22Rv1 (cell line): ENCODE measurements around the gene ADAMTS20.
A peak's percentile ranks its signal among the peaks of the same experiment; 100 is the strongest.

Source experiments
- H3K27ac ChIP-seq: fragments of 450-650 bp; 2 replicates; pipeline ENCODE4 v1.5.1; 2017
- ZFX ChIP-seq: fragments of 450-650 bp; IDR thresholded peaks from 2 replicates; pipeline ENCODE4 v1.6.1; 2017; ENCODE audit warnings: antibody characterized with exemption, borderline replicate concordance
- TF ChIP-seq, protein P1 (sequence below): fragments of 450-650 bp; IDR thresholded peaks from 2 replicates; pipeline ENCODE4 v1.5.1; 2017; ENCODE audit warnings: mild to moderate bottlenecking

ADAMTS20 gene

DNA sequence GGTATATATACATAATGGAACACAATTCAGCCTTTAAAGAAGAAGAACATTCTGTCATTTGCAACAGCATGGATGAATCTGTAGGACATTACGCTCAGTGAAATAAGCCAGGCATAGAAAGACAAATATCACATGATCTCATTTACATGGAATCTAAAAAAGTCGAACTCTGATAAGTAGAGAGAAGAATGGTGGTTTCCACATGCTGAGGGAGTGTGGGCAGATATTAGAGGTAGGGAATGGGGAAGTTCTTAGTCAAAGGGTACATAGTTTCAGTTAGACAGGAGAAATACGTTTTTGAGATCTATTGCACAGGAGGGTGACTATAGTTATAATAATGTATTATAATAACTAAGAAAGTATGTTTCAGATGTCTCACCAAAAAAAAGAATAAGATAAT lies 71.4 kb downstream of the ADAMTS20 start:
- TF ChIP-seq, protein P1, sequence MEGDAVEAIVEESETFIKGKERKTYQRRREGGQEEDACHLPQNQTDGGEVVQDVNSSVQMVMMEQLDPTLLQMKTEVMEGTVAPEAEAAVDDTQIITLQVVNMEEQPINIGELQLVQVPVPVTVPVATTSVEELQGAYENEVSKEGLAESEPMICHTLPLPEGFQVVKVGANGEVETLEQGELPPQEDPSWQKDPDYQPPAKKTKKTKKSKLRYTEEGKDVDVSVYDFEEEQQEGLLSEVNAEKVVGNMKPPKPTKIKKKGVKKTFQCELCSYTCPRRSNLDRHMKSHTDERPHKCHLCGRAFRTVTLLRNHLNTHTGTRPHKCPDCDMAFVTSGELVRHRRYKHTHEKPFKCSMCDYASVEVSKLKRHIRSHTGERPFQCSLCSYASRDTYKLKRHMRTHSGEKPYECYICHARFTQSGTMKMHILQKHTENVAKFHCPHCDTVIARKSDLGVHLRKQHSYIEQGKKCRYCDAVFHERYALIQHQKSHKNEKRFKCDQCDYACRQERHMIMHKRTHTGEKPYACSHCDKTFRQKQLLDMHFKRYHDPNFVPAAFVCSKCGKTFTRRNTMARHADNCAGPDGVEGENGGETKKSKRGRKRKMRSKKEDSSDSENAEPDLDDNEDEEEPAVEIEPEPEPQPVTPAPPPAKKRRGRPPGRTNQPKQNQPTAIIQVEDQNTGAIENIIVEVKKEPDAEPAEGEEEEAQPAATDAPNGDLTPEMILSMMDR = no peak
- no peak for TF ChIP-seq ZFX
- no peak overlapping the region for H3K27ac ChIP-seq

DNA sequence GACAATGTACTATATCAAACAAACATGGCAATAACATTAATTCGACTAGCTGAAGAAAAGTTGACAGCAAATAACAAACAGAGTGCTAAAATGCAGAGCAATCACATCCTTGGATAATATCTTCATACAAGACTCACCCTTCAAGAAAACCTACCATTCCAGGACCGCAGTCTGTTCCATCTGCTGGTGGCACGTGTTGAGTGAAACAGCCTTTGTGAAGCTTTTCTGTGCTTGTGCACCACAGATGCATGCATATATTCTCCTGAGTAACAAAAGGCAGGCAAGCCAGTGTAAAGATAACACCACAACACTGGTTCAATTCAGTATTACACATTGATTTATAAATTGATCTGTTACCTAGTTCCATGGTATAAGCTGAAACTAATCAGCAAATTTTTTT lies 89.3 kb downstream of the ADAMTS20 start:
- no peak overlapping the region for H3K27ac ChIP-seq
- TF ChIP-seq, protein P1 = no peak
- no peak for TF ChIP-seq ZFX

DNA sequence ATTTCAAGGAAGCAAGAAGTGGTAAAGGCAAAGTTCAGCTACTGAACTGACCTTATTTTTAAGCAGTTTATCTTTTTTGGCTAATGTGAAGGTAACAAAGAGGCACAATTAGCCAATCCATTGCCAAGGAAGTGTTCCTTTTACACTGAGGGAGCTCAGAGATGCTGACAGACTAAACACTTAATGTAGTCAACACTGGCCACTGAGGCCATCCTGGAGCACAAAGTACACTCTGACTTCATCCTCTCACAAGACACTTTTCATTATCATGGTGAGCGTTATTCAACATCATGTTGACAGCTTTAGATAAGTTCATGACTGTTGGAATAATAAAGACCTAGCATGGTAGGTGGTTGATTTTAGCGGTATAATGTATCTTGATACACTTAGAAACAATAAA lies 89.9 kb downstream of the ADAMTS20 start:
- no peak for TF ChIP-seq ZFX
- TF ChIP-seq, protein P1 = no peak
- no peak overlapping the region for H3K27ac ChIP-seq

DNA sequence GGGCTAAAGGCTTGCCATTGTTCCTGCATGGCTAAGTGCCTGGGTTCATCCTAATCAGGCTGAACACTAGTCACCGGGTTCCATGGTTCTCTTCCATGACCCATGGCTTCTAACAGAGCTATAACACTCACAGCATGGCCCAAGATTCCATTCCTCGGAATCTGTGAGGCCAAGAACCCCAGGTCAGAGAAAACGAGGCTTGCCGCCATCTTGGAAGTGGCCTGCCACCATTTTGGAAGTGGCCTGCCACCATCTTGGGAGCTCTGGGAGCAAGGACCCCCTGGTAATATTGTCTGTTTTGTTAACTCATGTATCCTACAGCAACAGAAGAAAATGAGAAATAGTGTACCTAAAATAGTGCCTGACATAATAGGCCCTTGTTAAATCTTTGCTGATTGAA lies 92.7 kb downstream of the ADAMTS20 start:
- TF ChIP-seq, protein P1 = no peak
- TF ChIP-seq ZFX = no peak
- H3K27ac ChIP-seq = no peak overlapping the region

DNA sequence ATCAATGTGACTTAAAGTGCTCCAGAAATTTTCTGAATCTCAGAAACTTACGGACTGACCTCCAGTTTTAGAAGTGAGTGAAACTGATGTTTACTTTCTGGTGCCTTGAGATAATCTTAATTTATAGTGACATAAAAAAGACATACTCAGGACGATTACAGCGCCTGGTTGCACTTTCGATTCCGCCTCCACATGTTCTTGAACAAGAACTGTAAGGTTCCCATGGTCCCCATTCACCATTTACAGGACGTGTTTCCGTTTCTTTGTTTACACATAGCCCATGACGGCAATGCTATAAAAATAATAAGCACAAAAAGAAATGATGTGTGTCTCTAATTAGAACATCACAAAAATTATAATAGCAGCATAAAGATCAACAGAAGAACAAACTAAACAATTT lies 98.2 kb downstream of the ADAMTS20 start:
- TF ChIP-seq, protein P1 = no peak
- TF ChIP-seq ZFX = no peak
- H3K27ac ChIP-seq = no peak overlapping the region

DNA sequence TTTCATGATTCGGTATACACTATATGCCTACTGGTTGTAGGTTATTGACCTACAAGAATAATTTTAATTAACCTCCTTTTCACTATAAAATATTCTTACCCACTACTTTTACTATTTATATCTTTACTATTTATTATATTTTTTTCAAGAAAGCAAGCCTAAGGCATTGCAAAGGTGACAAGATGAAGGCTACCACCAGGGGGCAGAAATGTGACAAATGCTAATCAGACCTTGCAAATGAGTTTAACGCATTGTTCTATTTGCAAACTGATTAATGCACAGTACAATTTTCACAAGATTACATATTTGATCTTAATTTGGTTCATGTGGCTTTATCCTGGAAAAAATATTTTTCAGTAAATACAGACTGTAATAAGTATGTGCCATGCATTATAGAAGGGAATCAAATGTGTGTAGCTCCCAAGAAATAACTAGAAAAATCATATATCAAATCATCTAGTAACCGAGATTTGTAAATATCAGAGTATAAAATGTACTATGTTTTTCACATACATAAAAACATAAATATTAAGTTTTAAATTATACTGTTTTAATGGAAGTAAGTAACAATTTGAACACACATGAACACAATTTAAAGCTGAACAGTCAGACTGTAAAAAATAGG lies 107.0 kb downstream of the ADAMTS20 start:
- TF ChIP-seq, protein P1 = peak; percentile 98
- TF ChIP-seq ZFX = no peak
- no peak overlapping the region for H3K27ac ChIP-seq

DNA sequence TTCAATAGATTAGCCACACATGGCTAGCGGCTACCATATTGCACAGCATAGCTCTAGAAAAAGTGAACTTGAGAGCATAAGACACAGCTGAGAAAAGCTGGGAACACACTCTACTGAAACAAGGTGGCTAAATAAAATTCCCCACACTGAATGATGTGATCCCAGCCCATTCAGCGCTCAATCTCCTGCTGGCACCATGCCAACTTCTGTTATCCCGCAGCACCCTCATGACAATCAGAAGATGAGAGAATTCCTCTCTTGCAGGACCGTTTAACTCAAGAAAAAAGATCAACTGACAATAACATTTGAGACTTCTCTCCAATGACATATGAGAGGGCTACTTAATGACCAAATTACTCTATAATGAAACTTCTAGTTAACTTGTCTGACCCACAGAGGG lies 115.4 kb downstream of the ADAMTS20 start:
- no peak for TF ChIP-seq ZFX
- no peak overlapping the region for H3K27ac ChIP-seq

DNA sequence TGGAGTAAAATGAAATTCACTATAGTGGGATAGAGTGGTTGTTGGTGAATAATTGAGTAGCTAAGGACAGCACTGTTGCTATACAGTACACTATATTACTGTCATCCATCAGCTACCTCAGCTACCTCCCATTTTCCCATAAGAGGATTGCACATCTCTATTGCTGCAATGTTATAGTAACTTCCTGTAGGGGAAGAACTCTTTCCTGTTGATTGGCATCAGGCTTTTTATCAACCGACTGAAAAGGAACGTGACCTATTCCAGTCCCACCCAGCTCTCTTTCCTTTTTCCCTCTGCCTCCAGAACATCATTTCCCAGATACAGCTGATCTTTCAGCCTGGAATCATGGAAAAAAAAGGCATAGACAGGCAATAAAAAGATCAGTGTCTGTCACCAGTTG lies 117.4 kb downstream of the ADAMTS20 start:
- TF ChIP-seq, protein P1 = no peak
- TF ChIP-seq ZFX = no peak
- H3K27ac ChIP-seq = no peak overlapping the region
